Measurements from ENCODE around the gene ZRANB1. TPM values are rescaled to one million over a fixed set of nuclear protein-coding genes. Genes with fewer than 3 reads are reported as not detected.
"Not testable (repeated sequence)": the region's sequence is repeated elsewhere in the genome, so short reads cannot be mapped to it uniquely, and the experiment has no call there.

The ZRANB1 gene
- total RNA-seq, 1 experiment from 2014 or later: 11.5 TPM

DNA sequence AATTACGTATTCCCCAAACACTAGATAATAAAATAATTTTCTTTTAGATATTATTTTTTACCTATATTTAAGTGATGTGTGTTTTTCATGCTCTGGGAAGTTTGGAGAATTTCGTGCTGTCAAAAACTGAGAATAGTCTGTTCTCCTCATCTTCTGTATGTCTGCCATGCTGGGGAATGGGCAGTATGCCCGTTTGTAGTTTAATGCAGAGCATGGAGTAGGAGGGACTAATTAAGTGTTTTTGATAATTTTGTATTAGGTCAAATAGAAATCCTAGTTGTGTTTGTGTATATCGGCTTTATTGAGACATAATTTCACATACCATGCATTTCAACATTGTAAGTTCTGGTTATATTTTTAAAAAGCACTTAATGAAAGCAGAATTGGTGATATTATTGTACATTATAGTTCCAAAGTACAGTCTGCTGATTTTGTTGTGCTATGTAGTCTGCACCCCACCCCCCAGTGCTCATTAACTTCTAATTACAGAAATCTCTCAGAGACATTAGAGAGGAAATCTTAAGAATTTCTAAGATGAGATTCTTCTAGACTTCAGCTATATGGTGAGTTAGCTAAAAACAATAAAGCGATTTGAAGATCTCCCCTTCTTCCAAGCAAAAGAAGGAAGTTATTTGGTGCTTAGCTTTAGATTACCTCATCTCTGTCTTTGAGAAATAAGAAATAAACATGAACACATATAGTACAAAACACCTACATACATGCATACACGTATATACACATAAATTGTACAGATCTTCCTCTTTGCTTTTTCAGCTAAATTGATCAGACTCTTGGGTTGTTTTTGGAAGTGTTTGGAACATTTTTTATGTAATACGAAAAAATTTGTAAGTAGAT is 22.2 kb downstream of the ZRANB1 start:
- DNase-seq (ENCODE audit: low read depth): no peak

DNA sequence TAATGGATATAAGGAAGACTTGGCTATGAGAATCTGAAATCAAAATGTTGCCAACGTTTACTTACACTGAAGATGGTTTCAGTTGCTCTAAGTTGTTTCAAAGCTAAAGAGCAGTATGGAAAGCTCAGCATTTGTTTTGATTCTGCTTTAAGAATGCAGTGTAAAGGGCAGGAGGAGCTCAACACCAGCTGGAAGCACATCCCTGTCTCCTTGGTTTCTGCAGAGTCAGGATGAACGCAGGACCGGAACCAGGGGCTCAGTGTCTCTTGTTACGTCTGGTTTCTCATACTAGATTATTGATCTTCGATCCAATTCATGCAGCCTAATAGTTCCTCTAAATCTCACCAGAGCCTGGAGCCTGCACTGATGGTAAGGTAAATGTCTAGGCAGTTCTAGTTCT is 24.1 kb downstream of the ZRANB1 start:
- DNase-seq (ENCODE audit: low read depth): no peak

DNA sequence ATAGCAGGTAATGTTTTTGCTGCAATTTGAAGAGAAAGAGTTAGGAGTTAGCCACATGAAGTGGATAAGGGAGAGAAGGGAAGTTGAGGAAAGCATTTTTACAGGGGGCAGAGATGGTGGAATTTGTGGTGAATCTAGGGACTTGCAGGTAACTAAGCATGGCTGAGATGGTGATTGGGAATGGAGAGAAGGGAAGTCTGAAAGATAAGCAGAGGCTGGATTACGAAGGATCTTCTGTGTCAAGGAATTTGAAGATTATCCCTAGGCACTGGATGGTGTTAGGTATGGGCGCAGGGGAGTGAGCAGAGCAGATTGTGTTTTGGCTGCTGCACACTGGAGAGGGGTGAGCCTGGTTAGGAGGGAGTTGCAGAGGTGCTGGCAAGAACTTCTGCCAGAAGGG is 25.3 kb downstream of the ZRANB1 start:
- DNase-seq (ENCODE audit: low read depth): no peak

DNA sequence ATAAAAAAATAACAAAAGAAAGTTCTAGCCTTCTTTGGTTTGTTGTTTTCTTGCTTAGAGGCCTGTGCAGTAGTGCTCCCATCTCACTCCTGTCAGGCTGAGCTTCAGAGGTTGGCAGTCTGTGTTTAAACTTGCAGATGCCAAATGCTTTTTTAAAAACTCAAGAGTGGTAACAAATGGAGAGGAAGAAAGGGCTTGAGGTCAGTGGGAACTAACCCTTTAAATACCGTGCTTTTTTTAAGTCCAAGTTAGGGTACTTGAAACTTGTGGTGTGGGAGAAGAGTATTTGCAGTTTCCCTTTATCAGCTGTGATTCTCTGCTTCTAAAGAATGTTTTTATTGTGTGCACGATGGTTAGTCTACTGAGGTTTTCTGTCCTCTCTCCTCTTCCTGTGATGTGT is 29.4 kb downstream of the ZRANB1 start:
- DNase-seq (ENCODE audit: low read depth): no peak

DNA sequence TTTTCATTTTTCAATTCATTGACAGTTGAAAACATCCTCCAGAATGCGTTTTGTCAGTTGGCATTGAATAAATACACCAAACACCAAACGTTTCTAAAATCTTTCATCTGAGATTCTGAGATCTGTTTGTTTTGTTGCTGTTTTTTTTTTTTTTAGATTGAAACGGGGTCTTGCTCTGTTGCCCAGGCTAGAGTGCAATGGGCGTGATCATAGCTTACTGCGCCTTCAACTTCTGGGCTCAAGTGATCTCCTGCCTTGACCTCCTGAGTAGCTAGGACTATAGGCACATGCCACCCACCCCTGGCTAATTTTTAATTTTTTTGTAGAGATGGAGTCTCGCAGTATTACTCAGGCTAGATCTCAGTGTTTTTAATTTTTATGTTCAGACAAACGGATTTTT is 30.7 kb downstream of the ZRANB1 start:
- no peak for DNase-seq (ENCODE audit: low read depth)

DNA sequence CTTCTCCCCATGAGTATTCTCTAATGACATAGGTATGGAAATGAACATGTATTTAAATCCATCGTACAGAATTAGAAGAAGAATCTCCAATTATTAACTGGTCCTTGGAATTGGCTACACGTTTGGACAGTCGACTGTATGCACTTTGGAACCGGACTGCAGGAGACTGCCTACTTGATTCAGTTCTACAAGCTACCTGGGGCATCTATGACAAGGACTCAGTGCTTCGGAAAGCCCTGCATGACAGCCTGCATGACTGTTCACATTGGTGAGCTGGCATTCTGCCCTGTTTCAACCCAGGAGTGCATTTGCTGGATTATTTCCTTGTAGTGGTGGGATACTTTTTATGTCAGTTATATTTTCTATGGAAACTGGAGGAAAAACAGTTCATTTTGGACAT is 32.2 kb downstream of the ZRANB1 start:
- DNase-seq (ENCODE audit: low read depth): no peak

DNA sequence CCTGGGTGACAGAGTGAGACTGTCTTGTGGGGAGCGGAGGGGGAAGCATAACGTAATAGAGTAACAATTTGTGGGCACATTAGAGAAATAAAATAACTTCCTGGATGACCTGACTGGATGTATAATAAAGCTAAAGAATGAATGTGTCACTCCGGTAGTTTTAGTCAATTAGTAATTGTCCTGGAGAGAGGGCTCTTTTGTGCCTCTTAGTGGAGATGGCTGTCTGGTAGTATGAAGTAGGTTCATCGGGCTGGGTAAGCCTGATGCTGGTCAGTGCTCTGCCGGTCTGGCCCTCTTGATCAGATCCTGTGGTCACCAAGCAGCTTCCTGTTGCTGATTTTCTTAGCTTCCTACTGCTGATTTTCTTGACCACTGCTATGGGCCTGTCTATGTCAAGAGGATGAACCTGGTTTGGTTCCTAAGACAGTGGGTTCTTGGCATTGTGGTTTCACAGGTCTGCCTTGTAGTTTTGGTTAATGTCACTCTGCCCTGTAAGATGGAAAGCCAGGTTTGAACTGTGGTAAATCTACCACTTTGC is 34.1 kb downstream of the ZRANB1 start:
- peak; percentile 86 for DNase-seq (ENCODE audit: low read depth)

DNA sequence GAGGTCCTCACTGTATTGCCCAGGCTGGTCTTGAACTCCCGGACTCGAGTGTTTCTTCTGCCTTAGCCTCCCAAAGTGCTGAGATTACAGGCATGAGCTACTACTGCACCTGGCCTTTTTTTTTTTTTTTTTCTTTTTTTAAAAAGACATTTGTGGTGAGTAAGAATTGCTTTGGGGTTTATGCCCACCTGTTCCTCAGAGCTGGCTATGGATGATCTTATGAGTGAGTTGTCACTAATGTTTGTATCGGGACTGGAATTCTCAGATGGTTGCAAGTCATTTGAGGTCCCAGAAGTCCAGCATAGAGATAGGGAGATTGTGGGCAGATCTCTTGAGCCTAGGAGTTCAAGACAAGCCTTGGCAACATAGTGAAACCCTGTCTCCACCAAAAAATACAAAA is 35.2 kb downstream of the ZRANB1 start:
- DNase-seq (ENCODE audit: low read depth): no peak

DNA sequence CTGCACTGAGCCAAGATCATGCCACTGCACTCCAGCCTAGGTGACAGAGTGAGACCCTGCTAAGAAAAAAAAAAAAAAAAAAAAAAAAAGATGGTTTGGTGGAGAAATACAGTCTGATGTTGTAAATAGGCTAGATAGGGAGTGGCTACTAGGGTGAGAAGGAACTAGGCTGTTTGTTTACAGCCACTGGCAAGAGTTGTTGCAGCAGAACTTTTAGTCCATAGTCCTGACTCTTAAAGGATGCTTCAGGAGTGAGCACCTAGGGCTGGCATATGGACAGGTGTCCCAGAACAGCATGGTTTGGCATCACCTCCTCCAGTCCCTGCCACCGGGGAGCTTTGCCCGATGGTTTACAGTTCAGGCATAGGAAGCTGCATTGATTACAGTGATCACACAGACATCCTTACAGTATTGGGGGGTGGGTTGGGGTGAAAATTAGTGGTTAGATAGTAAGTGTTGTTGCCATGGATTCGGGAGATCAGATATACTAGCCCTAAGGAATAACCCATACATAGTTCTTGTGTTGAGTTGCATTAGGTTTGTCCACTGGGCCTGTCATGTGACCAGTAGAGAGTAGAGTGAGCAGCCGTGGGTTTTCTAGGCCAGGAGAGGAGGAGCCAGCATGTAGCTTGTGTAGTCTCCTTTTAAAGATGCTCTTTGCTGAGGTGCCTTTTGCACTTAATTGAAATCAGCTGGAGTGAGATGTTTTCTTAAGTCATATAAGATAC is 35.9 kb downstream of the ZRANB1 start:
- no peak for DNase-seq (ENCODE audit: low read depth)

DNA sequence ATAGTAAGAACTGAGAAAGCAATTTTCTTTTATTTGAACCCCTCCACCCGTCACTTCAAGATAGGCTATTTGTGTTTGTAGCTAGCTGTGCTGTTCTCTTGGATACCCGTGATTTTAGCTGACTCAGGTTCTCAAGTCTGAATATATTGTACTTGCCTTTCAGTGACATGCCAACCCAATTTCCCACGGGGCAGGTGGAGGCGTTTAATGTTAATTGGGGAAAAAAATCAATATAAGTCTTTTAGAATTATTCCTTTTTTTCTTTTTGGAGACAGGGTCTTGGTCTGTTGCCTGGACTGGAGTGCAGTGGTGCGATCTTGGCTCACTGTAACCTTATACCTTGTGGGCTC is 36.4 kb downstream of the ZRANB1 start:
- DNase-seq (ENCODE audit: low read depth): no peak

DNA sequence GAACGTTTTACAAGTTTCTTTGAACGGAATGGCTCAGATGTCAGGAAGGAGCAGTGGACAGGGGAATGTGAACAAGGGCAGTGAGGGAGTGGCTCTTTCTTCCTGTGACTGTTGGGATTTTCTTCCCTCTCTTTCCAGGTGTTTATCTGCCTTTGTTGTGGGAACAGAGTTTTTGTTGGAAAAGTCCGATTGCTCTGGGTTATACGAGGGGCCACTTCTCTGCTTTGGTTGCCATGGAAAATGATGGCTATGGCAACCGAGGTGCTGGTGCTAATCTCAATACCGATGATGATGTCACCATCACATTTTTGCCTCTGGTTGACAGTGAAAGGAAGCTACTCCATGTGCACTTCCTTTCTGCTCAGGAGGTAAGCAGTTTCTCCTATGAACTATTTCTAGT is 41.4 kb downstream of the ZRANB1 start:
- peak; percentile 18 for DNase-seq (ENCODE audit: low read depth)

DNA sequence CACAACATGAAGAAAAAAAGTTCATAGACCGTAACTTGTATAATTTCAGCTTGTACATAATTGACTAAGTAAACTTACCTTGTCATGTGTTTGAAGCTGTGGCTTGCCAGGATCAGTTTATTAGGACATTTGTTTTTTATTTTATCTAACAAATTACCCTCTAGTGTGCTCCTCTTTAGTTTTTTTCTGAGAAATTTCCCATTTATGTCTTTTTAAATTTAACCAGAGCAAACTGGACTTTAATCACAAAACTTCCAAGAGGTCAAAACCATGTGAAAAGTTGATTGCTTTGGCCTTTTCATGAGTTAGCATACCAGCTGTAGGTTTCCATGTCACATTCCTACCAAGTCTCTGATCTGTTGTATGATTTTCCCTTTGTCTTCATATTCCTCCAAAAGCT is 42.5 kb downstream of the ZRANB1 start:
- no peak for DNase-seq (ENCODE audit: low read depth)

DNA sequence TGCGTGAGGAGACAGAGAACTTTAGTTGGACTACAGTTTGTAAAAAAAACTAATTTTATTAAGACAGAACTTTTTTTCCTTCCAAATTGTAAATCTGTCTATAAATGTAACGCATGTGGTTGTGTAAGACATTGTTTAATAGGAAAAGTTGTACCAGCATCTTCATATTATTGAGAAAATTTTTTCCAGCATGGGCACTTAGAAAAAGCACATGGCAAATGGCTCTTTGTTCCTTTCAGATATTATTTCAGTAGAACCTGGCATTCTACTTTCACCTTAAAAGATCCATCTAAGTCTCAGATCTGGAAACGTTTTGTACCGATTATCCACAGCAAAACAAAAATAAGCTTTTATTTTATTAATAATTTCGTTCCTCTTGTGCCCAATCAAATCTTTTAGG is 43.2 kb downstream of the ZRANB1 start:
- DNase-seq (ENCODE audit: low read depth): no peak

DNA sequence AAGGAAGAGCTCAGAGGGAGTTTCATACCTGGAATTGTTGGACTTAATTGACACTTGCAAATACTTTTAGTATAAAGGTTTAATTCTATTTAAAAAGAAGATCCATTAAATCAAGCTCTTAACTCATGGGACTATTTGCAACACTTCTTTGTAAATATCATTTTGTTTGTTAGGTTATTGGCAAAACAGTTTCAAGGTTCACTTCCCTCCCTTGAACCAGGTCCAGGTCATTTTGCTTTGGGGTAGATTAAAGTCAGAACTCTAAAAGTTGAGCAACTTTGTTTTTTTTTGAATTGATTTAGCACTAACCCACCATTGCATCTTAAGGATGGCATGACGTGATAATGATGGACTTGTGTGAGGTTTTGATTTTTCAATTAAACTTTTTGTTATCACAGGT is 45.9 kb downstream of the ZRANB1 start:
- no peak for DNase-seq (ENCODE audit: low read depth)

DNA sequence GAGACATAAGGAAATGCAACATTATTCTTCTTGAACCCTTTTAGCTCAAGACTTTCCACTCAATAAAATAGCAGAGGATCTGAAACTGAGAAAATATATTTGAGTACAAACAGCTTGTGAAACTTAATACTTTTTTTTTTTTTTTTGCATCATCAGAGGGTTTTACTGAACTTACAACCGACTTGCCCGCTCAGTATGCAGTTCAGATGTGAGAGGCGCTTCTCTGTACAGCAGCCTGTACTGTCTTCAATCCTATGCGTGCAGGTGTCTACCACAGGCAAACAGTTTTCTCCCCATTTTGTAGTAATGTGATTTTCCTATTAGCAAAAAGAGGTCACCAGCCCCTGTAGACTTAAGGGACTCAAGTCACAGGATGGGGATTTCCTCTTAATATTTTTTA is 46.8 kb downstream of the ZRANB1 start:
- not testable (repeated sequence) for DNase-seq (ENCODE audit: low read depth)

DNA sequence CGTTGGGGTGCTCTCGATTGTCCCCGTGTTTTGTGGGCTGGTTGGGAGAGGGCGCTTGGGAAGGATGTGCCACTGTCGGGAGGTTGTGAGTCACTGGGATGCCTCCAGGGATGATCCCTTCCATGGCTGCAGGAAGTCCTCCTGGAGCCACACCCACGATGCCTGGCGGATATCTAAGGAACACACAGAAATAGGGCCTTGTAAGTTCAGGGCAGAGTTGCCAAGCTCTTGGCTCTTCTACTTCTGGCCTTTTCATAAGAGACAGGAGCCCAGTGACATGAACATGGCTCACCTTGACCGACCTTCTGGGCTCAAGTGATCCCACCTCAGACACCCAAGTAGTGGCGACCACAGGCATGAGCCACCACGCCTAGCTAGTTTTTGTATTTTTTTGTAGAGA is 47.6 kb downstream of the ZRANB1 start:
- peak; percentile 41 for DNase-seq (ENCODE audit: low read depth)

DNA sequence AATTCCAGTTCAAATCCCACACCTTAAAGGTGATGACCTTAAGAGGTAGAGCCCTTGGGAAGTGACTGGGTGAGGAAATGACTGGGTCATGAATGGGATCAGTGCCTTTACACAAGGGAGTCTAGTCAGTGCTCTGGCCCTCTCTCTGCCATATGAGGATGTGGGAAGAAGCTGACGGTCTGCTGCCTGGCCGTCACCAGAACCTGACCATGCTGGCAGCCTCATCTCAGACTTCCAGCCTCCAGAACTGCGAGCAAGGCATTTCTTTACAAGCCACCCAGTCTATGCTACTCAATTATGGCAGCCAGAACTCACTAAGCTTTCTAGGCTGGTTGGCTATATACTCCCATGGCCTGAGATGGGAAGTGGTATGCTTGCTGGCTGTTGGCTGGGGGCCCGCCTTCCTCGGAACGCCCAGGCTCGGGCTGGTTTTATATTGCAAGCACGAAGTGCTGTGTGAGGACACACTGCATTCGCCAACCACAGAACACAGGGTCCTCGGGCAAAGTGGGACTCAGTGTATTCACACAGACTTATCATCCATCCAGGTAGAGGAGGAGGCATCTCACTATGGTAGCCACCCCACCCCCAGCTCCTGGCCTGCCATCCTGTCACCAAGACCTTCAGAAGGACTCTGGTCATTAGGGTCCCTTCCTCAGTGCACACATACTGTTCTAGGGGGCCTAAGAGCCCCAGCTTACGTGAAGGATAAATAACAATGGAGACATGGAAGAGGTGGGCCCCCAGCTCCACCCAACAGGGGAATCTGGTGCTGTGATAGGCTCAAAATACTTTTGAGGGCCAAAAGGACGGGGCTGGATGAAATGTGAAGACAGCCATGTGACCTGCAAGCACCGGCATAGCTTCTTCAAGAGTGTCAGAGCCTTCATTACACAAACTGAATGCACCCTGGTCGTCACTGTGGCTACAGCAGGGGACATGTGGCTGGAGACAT is 49.0 kb downstream of the ZRANB1 start:
- no peak for DNase-seq (ENCODE audit: low read depth)

DNA sequence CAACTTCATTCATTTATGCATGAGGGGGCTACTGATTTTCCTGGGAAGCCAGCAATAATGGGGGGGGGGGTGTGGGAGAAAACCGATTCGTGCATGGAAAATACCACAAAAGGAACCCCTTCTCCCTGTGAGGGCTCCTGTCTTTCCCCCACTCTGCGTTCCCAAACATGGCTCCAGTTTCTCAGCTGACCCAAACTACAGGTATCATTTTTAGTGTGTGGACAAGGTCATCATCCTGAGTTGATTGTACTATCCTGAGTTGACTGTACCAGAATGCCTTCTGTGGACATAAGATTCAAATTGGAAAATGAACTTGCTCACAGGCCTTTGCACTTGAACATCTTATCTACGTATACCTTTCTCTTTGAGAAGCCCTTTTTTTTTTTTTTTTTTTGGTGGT is 49.9 kb downstream of the ZRANB1 start:
- DNase-seq (ENCODE audit: low read depth): no peak

DNA sequence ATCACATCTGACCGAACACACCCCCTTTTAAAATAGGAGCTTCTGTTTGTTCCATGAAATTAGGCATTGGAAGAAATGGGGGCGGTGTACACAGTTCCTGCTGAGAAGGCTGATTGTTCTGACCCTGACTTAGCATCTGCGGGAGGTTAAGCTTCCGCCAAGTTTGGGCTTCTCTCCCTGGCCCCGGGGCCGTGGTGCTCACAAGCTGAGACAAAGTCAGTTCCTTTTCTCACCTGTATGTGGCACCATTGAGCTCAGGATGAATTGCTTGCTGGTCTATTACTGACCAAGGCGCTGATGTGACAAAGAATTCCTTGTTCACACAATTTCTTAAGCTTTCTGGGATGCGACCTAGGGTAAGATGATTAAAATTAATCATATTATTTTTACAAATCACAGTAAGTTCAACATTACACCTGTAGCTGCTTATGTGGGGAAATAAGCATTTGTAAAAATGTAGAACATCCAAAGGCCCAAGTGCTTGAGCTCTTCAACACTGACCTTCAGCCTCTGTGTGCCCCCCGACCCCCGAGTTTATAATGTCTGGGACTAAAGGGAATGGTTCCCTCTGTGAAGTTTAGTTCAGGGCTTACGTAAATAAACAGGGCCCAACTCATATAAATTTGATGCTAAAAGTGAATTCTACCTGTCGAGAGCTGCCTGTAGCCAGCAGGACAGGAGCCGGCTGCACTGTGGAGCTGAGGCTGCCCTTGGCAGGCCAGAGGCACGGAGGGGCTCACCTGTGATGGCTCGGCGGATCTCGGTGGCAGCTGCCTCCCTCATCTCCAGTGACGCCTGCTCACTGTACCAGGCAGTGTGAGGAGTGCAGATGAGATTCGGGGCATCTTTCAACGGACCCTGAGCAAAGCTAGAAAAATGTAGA is 50.8 kb downstream of the ZRANB1 start:
- peak; percentile 47 for DNase-seq (ENCODE audit: low read depth)

DNA sequence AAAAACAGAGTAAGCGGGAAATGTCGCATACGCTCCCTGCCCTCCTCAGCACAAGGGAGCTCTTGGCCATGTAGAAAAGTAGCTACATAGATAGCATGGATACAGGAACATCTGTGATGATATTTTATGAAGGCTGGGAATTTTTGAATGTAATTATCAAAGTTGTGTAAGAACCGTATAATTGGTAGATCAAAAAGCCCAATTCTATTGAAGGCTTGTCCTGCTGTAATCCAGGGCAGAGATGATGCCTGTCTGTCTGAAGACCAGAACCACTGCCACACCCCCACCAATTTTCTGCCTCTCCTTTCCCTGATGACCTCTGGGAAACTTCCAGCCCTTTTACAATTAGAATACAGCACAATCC is 51.4 kb downstream of the ZRANB1 start:
- no peak for DNase-seq (ENCODE audit: low read depth)
